Lower lobe of right lung (tissue), 2 donors: ENCODE measurements around the gene CFAP77. TPM values are rescaled to one million over a fixed set of nuclear protein-coding genes. Genes with fewer than 3 reads are reported as not detected.

Experiments used
- ATAC-seq, 2 donors: fragments of 200-7000 bp; cut with Tn5 transposase; one replicate each; pipeline ENCODE4 v1.9.1; 2020 to 2022; ENCODE audit warnings: mild to moderate bottlenecking in 2 of 2, moderate library complexity in 2 of 2
- DNase-seq: peaks from one replicate; pipeline ENCODE4 v3.0.0-alpha.2; 2020
- H3K27ac ChIP-seq: fragments of 200-600 bp; one replicate; pipeline ENCODE4 v1.8.0; 2022
- H3K27me3 ChIP-seq: fragments of 200-600 bp; one replicate; pipeline ENCODE4 v1.8.0; 2022; ENCODE audit warnings: low read depth
- H3K36me3 ChIP-seq: fragments of 200-600 bp; one replicate; pipeline ENCODE4 v1.8.0; 2022; ENCODE audit warnings: mild to moderate bottlenecking
- H3K4me1 ChIP-seq: fragments of 200-600 bp; one replicate; pipeline ENCODE4 v1.8.0; 2022
- H3K4me3 ChIP-seq: fragments of 200-600 bp; one replicate; pipeline ENCODE4 v1.8.0; 2022; ENCODE audit warnings: mild to moderate bottlenecking
- H3K9me3 ChIP-seq: fragments of 200-600 bp; one replicate; pipeline ENCODE4 v1.8.0; 2022
- CTCF ChIP-seq: fragments of 200-600 bp; IDR thresholded peaks from one replicate; pipeline ENCODE4 v1.8.0; 2022; ENCODE audit warnings: antibody characterized with exemption, mild to moderate bottlenecking
- intact Hi-C: fragments of 100-400 bp; cut with DNase I; formaldehyde crosslinking; loops from one replicate; pipeline ENCODE4 v1.11.0; 2022
- total RNA-seq: library from RNA; stranded (reverse); fragmentation: NEBNext Ultra II Directional; extraction: Animal tissue kit (Norgen Biotek cat#: 25700); gene quantifications from one replicate; pipeline ENCODE4 v1.2.1, GENCODE V29; 2021
- donor health status: DM: no; HTN: yes; CAD: no; lungs with severe emphysema.

Gene CFAP77
- total RNA-seq, 1 donor from 2014 or later = 3.7 TPM

GRCh38 chr9:132418726-132419363 is 8.8 kb downstream of the CFAP77 start:
- peaks cover 67% of the 10 kb centered on the region for H3K27me3 ChIP-seq
- TF ChIP-seq CTCF = no peak

GRCh38 chr9:132422574-132422973 is 12.6 kb downstream of the CFAP77 start:
- DNase-seq (no peak), ATAC-seq (no peak)
- Histone ChIP-seq H3K27me3 (peaks cover 60% of the 10 kb centered on the region), H3K27ac (no peak overlapping the region), H3K9me3 (no peaks in the 10 kb centered on the region), H3K4me1 (no peaks in the 10 kb centered on the region), H3K4me3 (no peak overlapping the region), H3K36me3 (no peaks in the 10 kb centered on the region)
- intact Hi-C loops = no loop called here
- TF ChIP-seq CTCF = no peak

More at GRCh38 chr9:132418726-132419363, 8.8 kb downstream of the CFAP77 start:
- no peaks in the 10 kb centered on the region for H3K4me1 ChIP-seq
- no peak overlapping the region for H3K27ac ChIP-seq
- DNase-seq = no peak
- no peak overlapping the region for H3K4me3 ChIP-seq
- intact Hi-C loops = no loop called here
- H3K36me3 ChIP-seq = no peaks in the 10 kb centered on the region
- no peaks in the 10 kb centered on the region for H3K9me3 ChIP-seq
- no peak for ATAC-seq

GRCh38 chr9:132423503-132423902 is 13.5 kb downstream of the CFAP77 start:
- Histone ChIP-seq H3K4me3 (no peak overlapping the region), H3K36me3 (no peaks in the 10 kb centered on the region), H3K4me1 (no peaks in the 10 kb centered on the region), H3K9me3 (no peaks in the 10 kb centered on the region), H3K27ac (no peak overlapping the region), H3K27me3 (peaks cover 56% of the 10 kb centered on the region)
- TF ChIP-seq CTCF = no peak
- ATAC-seq (no peak), DNase-seq (no peak)
- intact Hi-C loops = no loop called here

GRCh38 chr9:132424857-132425674 is 15.1 kb downstream of the CFAP77 start:
- DNase-seq (no peak), ATAC-seq (no peak)
- intact Hi-C loops = no loop called here
- Histone ChIP-seq H3K27me3 (peaks cover 54% of the 10 kb centered on the region), H3K4me3 (no peak overlapping the region), H3K4me1 (no peaks in the 10 kb centered on the region), H3K9me3 (no peaks in the 10 kb centered on the region), H3K36me3 (no peaks in the 10 kb centered on the region), H3K27ac (no peak overlapping the region)
- no peak for TF ChIP-seq CTCF

GRCh38 chr9:132425675-132426062 is 15.7 kb downstream of the CFAP77 start:
- ATAC-seq = no peak

More at GRCh38 chr9:132425675-132426062, 15.7 kb downstream of the CFAP77 start:
- peaks cover 54% of the 10 kb centered on the region for H3K27me3 ChIP-seq
- intact Hi-C loops = no loop called here
- no peak overlapping the region for H3K27ac ChIP-seq
- no peak for TF ChIP-seq CTCF
- no peaks in the 10 kb centered on the region for H3K9me3 ChIP-seq
- no peak overlapping the region for H3K4me3 ChIP-seq
- no peaks in the 10 kb centered on the region for H3K36me3 ChIP-seq
- H3K4me1 ChIP-seq = no peaks in the 10 kb centered on the region
- no peak for DNase-seq
